ENCODE results near the gene EVX2. TPM values are rescaled to one million over a fixed set of nuclear protein-coding genes. Genes with fewer than 3 reads are reported as not detected.

Gene EVX2
- total RNA-seq, 1 experiment from 2014 or later: not detected

- no peak for ATAC-seq
- Mint-ChIP-seq H3K27me3 (ENCODE audit: low read depth) (peaks cover 100% of the 10 kb centered on the region), H3K27ac (no peak overlapping the region), H3K9me3 (peaks cover 4% of the 10 kb centered on the region), H3K36me3 (peaks cover 5% of the 10 kb centered on the region; the same call in 1 of the 2 replicates), H3K4me3 (no peak overlapping the region), H3K4me1 (peaks cover 13% of the 10 kb centered on the region)
- DNase-seq (ENCODE audit: low spot score): no peak
- CTCF ChIA-PET: interaction anchor here (0.9 to 3.3 kb wide), 12 partner anchors 8 to 1028 kb away, joined by 3 to 15 read pairs (median 4); partner anchors contain the start of gene HOXD8
- no peak for TF ChIP-seq ZNF396 (CRISPR knock-in tag; IDR thresholded peaks at IDR 0.05; ENCODE audit: borderline replicate concordance)
- no peak for TF ChIP-seq ZBTB21 (CRISPR knock-in tag; IDR thresholded peaks at IDR 0.05; ENCODE audit: borderline replicate concordance)
- no peak for TF ChIP-seq RELA (CRISPR knock-in tag; IDR thresholded peaks at IDR 0.05; ENCODE audit: borderline replicate concordance)
- no peak for TF ChIP-seq RORB (CRISPR knock-in tag; IDR thresholded peaks at IDR 0.05)
- TF ChIP-seq ATF3 (CRISPR knock-in tag; conservative IDR thresholded peaks at IDR 0.05): no peak
- TF ChIP-seq NR2C2 (CRISPR knock-in tag; IDR thresholded peaks at IDR 0.05): no peak
- no peak for TF ChIP-seq GRHL2 (CRISPR knock-in tag; IDR thresholded peaks at IDR 0.05; ENCODE audit: insufficient replicate concordance, severe bottlenecking)
- TF ChIP-seq ATF1 (CRISPR knock-in tag; IDR thresholded peaks at IDR 0.05): no peak
- no peak for TF ChIP-seq STAT6 (CRISPR knock-in tag; conservative IDR thresholded peaks at IDR 0.05; ENCODE audit: low read depth)
- TF ChIP-seq PRRX2 (CRISPR knock-in tag; IDR thresholded peaks at IDR 0.05): no peak
- TF ChIP-seq MLX (CRISPR knock-in tag; IDR thresholded peaks at IDR 0.05): no peak
- no peak for TF ChIP-seq SOX15 (CRISPR knock-in tag; IDR thresholded peaks at IDR 0.05)
- no peak for TF ChIP-seq E2F1 (CRISPR knock-in tag; IDR thresholded peaks at IDR 0.05)
- no peak for TF ChIP-seq GABPB1 (CRISPR knock-in tag; IDR thresholded peaks at IDR 0.05)
- TF ChIP-seq ZMAT4 (CRISPR knock-in tag; IDR thresholded peaks at IDR 0.05): no peak
- no peak for TF ChIP-seq ZNF423 (CRISPR knock-in tag; IDR thresholded peaks at IDR 0.05)
- no peak for TF ChIP-seq PREB (CRISPR knock-in tag; IDR thresholded peaks at IDR 0.05; ENCODE audit: borderline replicate concordance)
- POLR2A ChIA-PET: interaction anchor here (0.6 kb wide), 1 partner anchor 75 kb away, joined by 5 read pairs; no protein-coding TSS in a partner anchor
These were observed 36.8 kb upstream of the EVX2 start for GRCh38 chr2:176120364-176121189.

Data from WTC11 (cell line).